Measurements from ENCODE around the gene FBXW12. TPM values are rescaled to one million over a fixed set of nuclear protein-coding genes. Genes with fewer than 3 reads are reported as not detected.

Gene FBXW12
- total RNA-seq, 1 experiment from 2014 or later = not detected

GRCh38 chr3:48429317-48429959 lies 57.4 kb downstream of the FBXW12 start:
- peak overlapping the region; percentile 89 for H3K27ac Mint-ChIP-seq (ENCODE audit: unreplicated experiment)
- DNase-seq = peak; percentile 91

DNA sequence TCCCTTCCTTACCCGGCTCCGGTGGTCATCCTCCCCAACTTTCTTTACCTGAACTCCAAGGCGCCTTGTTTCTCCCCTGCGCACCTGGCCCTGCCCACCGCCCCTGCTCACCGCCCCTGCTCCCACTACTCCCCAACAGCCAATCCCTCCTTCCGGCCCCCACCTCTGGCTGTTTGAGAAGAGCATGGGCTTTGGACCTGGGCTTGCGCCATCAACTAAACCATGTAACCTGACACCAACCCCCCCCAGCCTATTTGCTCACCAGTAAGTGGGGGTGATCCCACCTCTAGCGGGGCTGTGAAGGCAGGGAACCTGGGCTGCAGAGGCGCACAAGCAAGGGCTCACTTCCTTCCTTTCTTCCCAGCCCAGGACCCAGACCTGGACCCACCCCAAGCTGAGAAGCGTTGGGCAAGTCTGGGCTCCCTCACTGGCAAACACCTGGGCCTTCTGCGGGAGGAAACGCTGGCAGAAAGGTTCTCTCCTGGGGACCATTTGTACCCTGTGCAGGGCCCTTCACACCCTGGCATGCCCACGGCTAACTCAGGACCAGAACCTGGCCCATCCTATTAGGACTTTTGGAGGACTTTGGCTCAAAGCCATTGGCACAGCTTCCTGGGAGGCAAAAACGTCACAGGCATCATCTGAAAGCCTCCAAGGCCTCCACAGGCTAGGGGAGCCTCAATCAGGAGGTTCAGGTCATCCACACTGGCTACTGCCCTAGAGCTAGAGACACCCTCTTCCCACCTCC lies 58.1 kb downstream of the FBXW12 start, which contains the start of gene PLXNB1:
Gene PLXNB1 (minus strand): TSS at position 127 of the 748 bp plus-strand sequence. CDS start 5,475 bp downstream, outside the sequence.
- TF ChIP-seq, protein P1, sequence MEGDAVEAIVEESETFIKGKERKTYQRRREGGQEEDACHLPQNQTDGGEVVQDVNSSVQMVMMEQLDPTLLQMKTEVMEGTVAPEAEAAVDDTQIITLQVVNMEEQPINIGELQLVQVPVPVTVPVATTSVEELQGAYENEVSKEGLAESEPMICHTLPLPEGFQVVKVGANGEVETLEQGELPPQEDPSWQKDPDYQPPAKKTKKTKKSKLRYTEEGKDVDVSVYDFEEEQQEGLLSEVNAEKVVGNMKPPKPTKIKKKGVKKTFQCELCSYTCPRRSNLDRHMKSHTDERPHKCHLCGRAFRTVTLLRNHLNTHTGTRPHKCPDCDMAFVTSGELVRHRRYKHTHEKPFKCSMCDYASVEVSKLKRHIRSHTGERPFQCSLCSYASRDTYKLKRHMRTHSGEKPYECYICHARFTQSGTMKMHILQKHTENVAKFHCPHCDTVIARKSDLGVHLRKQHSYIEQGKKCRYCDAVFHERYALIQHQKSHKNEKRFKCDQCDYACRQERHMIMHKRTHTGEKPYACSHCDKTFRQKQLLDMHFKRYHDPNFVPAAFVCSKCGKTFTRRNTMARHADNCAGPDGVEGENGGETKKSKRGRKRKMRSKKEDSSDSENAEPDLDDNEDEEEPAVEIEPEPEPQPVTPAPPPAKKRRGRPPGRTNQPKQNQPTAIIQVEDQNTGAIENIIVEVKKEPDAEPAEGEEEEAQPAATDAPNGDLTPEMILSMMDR (IDR thresholded peaks at IDR 0.05; ENCODE audit: unreplicated experiment) = no peak
- peak within 1 kb of the TSS; percentile 80 for H3K4me3 Mint-ChIP-seq (ENCODE audit: low read depth, unreplicated experiment)
- CTCF ChIA-PET = interaction anchor here (0.9 to 3.3 kb wide), 2 partner anchors 29 to 236 kb away, joined by 3 to 23 read pairs; no protein-coding TSS in a partner anchor
- intact Hi-C loops (cut with micrococcal nuclease; ENCODE audit: unreplicated experiment) = no loop called here
- BruUV-seq (replicated peaks) = TSS peak; percentile 51
- H3K27me3 Mint-ChIP-seq (ENCODE audit: unreplicated experiment) = no peaks in the 10 kb centered on the region
- H3K4me1 Mint-ChIP-seq (ENCODE audit: low read depth, unreplicated experiment) = peaks cover 60% of the 10 kb centered on the region
- peaks cover 36% of the 10 kb centered on the region for H3K36me3 Mint-ChIP-seq (ENCODE audit: insufficient read depth, unreplicated experiment)
- H3K9me3 Mint-ChIP-seq (ENCODE audit: low read depth, unreplicated experiment) = no peaks in the 10 kb centered on the region
- peak; percentile 85 for DNase-seq
- H3K27ac Mint-ChIP-seq (ENCODE audit: unreplicated experiment) = peak within 1 kb of the TSS; percentile 89

More at GRCh38 chr3:48429317-48429959, 57.4 kb downstream of the FBXW12 start:
- intact Hi-C loops (cut with micrococcal nuclease; ENCODE audit: unreplicated experiment) = no loop called here
- H3K36me3 Mint-ChIP-seq (ENCODE audit: insufficient read depth, unreplicated experiment) = peaks cover 42% of the 10 kb centered on the region
- no peaks in the 10 kb centered on the region for H3K9me3 Mint-ChIP-seq (ENCODE audit: low read depth, unreplicated experiment)
- H3K4me3 Mint-ChIP-seq (ENCODE audit: low read depth, unreplicated experiment) = peak overlapping the region; percentile 80
- CTCF ChIA-PET = interaction anchor here (0.9 to 3.3 kb wide), 2 partner anchors 28 to 236 kb away, joined by 3 to 23 read pairs; no protein-coding TSS in a partner anchor
- no peaks in the 10 kb centered on the region for H3K27me3 Mint-ChIP-seq (ENCODE audit: unreplicated experiment)
- peaks cover 62% of the 10 kb centered on the region for H3K4me1 Mint-ChIP-seq (ENCODE audit: low read depth, unreplicated experiment)
- BruUV-seq (replicated peaks) = no TSS peak
- TF ChIP-seq, protein P1 (IDR thresholded peaks at IDR 0.05; ENCODE audit: unreplicated experiment) = no peak

DNA sequence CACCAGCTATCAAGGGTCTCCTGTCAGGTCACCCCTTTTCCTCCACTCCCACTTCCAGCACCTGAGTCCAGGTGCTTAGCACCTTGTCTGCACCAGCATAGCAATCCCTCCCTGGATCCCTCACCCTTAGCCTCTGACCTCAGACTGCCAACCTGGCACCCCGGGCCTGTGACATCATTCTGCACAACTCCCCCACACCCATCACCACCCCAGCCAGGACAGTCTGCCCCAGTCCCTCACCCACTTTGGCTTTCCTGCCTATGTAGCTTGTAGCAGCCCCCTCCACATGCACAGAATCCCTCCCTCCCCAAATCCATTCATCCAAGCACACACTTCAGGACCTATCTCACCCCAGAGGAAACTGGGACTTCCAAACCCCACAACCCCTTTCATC lies 58.7 kb downstream of the FBXW12 start:
- intact Hi-C loops (cut with micrococcal nuclease; ENCODE audit: unreplicated experiment) = no loop called here
- Mint-ChIP-seq H3K4me1 (ENCODE audit: low read depth, unreplicated experiment) (peaks cover 54% of the 10 kb centered on the region), H3K27me3 (ENCODE audit: unreplicated experiment) (no peaks in the 10 kb centered on the region), H3K36me3 (ENCODE audit: insufficient read depth, unreplicated experiment) (peaks cover 36% of the 10 kb centered on the region), H3K9me3 (ENCODE audit: low read depth, unreplicated experiment) (no peaks in the 10 kb centered on the region), H3K4me3 (ENCODE audit: low read depth, unreplicated experiment) (peak overlapping the region; percentile 80), H3K27ac (ENCODE audit: unreplicated experiment) (peak overlapping the region; percentile 89)
- no peak for DNase-seq
- CTCF ChIA-PET = interaction anchor here (3.3 kb wide), 1 partner anchor 30 kb away, joined by 23 read pairs; no protein-coding TSS in a partner anchor
- TF ChIP-seq, protein P1 (IDR thresholded peaks at IDR 0.05; ENCODE audit: unreplicated experiment) = no peak
- no TSS peak for BruUV-seq (replicated peaks)

DNA sequence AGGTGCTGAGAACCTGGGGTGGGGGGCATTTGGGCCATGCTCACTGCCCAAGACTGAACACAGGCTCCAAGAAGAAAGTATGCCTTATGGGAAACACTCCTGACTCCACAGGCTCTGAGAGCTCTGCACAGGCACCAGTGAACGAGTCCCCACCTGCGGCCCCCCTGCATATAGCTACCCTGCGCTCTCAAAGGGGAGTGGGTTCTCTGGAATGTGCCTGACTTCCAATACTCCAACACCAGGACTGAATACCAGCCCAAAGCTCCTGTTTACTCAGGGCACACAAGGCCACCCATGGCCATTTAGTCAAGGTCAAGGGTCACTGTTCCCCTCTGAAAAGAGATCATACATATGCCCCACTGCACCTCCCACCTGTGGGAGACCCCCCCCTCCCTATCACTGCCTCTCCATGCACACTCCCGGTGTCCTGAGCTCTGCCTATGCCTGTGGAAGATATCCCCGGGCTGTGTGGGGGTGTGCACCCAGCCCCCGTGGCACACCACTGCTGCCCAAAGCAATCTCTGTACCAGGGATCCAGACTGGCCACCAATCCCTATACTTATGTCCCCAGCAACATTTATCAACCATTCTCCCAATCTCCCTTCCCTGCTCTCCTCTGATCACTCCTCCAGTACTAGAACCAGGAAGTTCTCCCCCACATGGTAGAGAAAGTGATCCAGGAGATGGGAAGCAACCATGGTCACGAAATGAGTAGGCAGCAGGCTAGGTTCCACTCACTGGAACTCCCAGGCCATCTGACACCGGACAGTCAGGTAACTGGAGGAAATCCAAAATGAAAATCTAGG lies 59.4 kb downstream of the FBXW12 start:
- peak overlapping the region; percentile 27 for H3K4me3 Mint-ChIP-seq (ENCODE audit: low read depth, unreplicated experiment)
- BruUV-seq (replicated peaks) = no TSS peak
- CTCF ChIA-PET = no interaction called here
- peaks cover 36% of the 10 kb centered on the region for H3K36me3 Mint-ChIP-seq (ENCODE audit: insufficient read depth, unreplicated experiment)
- intact Hi-C loops (cut with micrococcal nuclease; ENCODE audit: unreplicated experiment) = no loop called here
- no peaks in the 10 kb centered on the region for H3K27me3 Mint-ChIP-seq (ENCODE audit: unreplicated experiment)
- H3K4me1 Mint-ChIP-seq (ENCODE audit: low read depth, unreplicated experiment) = peaks cover 47% of the 10 kb centered on the region
- TF ChIP-seq, protein P1 (IDR thresholded peaks at IDR 0.05; ENCODE audit: unreplicated experiment) = no peak
- no peaks in the 10 kb centered on the region for H3K9me3 Mint-ChIP-seq (ENCODE audit: low read depth, unreplicated experiment)
- no peak for DNase-seq
- peak overlapping the region; percentile 89 for H3K27ac Mint-ChIP-seq (ENCODE audit: unreplicated experiment)

All from Calu3 (cell line).